GM18520 (cell line): ENCODE data around the gene SMIM12.

ENCODE experiments used
- ATAC-seq: cut with Tn5 transposase; IDR thresholded peaks from one replicate; pipeline ENCODE4 v1.9.1; 2021; ENCODE audit not compliant: unreplicated experiment

The SMIM12 gene

GRCh38 chr1:34859446-34860200 lies at the start of gene SMIM12:
TSS of gene SMIM12 (minus strand) at chr1:34859749. CDS start at chr1:34855977, 3,772 bp downstream.
- peak; percentile 93 for ATAC-seq

GRCh38 chr1:34908369-34908768 lies 48.8 kb upstream of the SMIM12 start:
- ATAC-seq = no peak

- no peak for ATAC-seq
Observed at GRCh38 chr1:34907487-34908090, 48.0 kb upstream of the SMIM12 start.

GRCh38 chr1:34906756-34907155 lies 47.2 kb upstream of the SMIM12 start:
- ATAC-seq = no peak

- ATAC-seq = no peak
Observed at GRCh38 chr1:34906222-34906621, 46.7 kb upstream of the SMIM12 start.

- no peak for ATAC-seq
Observed at GRCh38 chr1:34905098-34905459, 45.5 kb upstream of the SMIM12 start.

GRCh38 chr1:34904236-34905097 lies 44.9 kb upstream of the SMIM12 start:
- ATAC-seq = no peak

GRCh38 chr1:34901919-34902318 lies 42.4 kb upstream of the SMIM12 start:
- ATAC-seq = no peak

- ATAC-seq = no peak
Observed at GRCh38 chr1:34900775-34901502, 41.4 kb upstream of the SMIM12 start.

GRCh38 chr1:34899906-34900305 lies 40.4 kb upstream of the SMIM12 start:
- no peak for ATAC-seq

- ATAC-seq = no peak
Observed at GRCh38 chr1:34899471-34899870, 39.9 kb upstream of the SMIM12 start.

GRCh38 chr1:34898330-34898761 lies 38.8 kb upstream of the SMIM12 start:
- no peak for ATAC-seq

GRCh38 chr1:34896612-34897011 lies 37.1 kb upstream of the SMIM12 start:
- no peak for ATAC-seq

- no peak for ATAC-seq
Observed at GRCh38 chr1:34889705-34890104, 30.2 kb upstream of the SMIM12 start.

- no peak for ATAC-seq
Observed at GRCh38 chr1:34887593-34887992, 28.0 kb upstream of the SMIM12 start.

GRCh38 chr1:34885405-34886247 lies 26.1 kb upstream of the SMIM12 start:
- no peak for ATAC-seq

- ATAC-seq = no peak
Observed at GRCh38 chr1:34884961-34885360, 25.4 kb upstream of the SMIM12 start.

GRCh38 chr1:34884536-34884935 lies 25.0 kb upstream of the SMIM12 start:
- no peak for ATAC-seq

- no peak for ATAC-seq
Observed at GRCh38 chr1:34879230-34879629, 19.7 kb upstream of the SMIM12 start.

GRCh38 chr1:34876406-34876805 lies 16.9 kb upstream of the SMIM12 start:
- no peak for ATAC-seq
